Occipital lobe (tissue), 2 donors: Measurements from ENCODE around the gene TMCO5A. TPM values are rescaled to one million over a fixed set of nuclear protein-coding genes. Genes with fewer than 3 reads are reported as not detected.
"Not testable (repeated sequence)": the region's sequence is repeated elsewhere in the genome, so short reads cannot be mapped to it uniquely, and the experiment has no call there.

ENCODE experiments used
- DNase-seq: peaks from one replicate; lab custom pipeline; 2025; lab: John Stamatoyannopoulos, UW
- total RNA-seq: library from RNA; depleted of rRNA; stranded (reverse); fragments of >200 nt; gene quantifications from one replicate; pipeline ENCODE4 v1.2.3, GENCODE V29; 2014

TMCO5A gene
- not detected for total RNA-seq

DNA sequence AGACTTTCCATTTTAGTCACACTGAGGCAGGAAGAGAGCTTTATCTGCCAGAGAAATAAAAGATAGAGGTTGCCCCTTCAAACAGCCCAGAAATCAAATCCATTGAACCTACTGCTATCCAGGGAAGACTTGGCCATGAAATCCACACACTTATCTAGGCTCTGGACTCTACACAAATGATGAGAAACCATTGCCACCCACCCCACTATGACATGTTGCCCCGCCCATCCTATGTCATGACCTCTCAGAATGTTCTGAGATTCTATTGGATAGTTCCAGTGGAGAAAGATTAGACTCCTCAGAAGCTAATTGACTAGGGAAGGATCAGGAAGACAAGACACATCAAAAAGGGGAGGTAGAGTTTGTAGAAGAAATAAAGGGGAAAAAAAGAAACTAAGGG is at the start of gene TMCO5A:
Gene TMCO5A (plus strand): TSS at position 301 of the 400 bp plus-strand sequence. CDS start 1,684 bp downstream, outside the sequence.
- no peak for DNase-seq

DNA sequence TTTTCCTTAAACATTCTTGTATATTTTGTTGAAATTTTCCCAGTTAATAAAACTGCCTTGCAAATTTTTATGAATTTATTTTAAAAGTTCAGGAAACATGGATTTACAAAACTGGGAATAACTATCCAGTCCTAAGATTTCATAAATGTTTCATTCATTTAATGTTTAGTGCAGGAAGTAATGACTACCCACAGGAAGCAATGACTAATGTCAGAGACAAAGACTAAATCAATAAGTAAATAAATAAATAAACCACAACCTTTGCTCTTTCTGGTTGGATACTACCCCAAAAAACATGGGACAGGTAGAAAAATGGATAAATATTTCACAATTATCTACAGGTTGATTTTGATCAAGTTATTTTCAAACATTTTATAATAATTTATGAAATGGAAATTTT is 48.8 kb upstream of the TMCO5A start:
- no peak for DNase-seq

DNA sequence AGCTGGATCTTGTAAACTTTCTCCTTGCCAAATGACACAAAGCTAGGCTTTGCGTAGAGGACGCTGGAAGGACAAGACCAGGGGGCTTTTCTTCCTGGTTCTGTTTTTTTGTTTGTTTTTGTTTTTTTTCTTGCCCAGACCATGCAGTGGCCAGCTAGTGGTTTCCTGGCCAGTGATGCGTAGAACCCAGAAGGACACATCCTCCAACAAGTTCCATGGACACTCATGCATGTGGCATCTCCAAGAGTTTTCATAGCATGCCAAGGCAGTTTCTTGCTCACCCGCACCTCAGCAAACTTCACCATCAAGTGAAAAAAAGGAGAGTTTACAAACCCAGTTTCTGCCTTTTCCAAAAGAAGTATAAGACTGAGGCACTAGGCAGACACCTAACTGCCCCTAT is 46.1 kb upstream of the TMCO5A start:
- DNase-seq: no peak

DNA sequence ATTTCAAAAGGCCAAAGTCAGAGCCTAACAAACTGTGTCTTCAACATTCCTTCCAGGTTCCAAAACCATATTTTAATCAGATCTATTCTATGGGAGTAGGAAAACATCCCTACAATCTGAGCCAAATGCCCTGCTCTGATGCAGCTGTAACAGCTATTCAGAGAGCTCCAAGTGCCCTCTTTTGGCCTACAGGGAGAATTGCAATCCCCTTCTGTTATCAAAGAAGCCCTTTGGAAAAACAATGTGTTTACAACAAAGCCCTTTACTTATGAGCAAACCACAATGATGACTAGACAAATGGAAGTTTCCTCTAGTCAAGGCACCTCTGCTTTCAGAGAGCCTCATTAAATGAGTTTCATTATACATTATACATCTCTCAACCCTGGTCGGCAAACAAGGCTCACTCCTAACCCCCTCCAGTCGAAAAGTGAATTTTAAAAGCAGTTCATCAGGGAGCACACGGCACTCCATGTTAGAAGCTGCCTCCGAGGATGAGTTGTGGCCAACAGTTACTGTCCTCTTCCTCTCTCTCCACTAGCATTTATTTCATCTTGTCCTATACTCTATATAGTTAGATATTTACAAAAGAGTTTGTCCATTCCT is 42.6 kb upstream of the TMCO5A start:
- DNase-seq: peak; percentile 3

DNA sequence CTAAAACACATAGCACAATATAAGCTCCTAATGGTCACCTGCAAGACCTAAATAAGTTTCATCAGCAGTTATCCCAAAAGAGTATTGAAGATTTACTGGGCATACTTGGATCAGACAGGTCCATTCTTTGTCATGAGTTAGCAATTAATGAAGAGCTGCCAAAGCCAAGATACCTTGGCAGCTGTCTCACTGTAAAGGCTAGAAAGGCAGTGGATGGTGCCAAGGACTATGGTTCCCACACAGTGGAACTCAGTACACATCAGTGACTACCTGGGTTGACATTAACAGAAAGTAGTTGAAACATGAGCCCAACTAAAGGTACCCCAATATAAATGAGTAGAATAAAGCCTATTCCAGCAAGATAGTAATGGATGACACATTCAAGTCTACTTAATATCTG is 41.1 kb upstream of the TMCO5A start:
- no peak for DNase-seq

DNA sequence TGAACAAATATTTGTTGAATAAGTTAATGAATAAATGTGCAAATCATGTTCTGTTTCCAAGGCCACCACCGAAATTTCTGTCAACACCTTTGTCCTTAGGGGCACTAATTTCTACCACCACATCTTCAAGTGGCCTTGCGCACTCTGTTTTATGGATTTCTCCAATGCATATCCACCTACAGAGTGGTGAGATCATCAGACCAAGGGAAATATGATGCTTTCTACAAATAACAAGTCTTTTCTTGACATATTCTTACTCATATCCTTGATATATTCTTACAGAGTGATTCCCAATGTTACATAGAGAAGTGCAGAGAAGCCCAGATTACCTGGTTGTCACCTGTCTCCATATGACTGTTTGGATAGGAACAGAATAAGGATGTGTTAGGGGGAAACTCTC is 36.1 kb upstream of the TMCO5A start:
- no peak for DNase-seq

DNA sequence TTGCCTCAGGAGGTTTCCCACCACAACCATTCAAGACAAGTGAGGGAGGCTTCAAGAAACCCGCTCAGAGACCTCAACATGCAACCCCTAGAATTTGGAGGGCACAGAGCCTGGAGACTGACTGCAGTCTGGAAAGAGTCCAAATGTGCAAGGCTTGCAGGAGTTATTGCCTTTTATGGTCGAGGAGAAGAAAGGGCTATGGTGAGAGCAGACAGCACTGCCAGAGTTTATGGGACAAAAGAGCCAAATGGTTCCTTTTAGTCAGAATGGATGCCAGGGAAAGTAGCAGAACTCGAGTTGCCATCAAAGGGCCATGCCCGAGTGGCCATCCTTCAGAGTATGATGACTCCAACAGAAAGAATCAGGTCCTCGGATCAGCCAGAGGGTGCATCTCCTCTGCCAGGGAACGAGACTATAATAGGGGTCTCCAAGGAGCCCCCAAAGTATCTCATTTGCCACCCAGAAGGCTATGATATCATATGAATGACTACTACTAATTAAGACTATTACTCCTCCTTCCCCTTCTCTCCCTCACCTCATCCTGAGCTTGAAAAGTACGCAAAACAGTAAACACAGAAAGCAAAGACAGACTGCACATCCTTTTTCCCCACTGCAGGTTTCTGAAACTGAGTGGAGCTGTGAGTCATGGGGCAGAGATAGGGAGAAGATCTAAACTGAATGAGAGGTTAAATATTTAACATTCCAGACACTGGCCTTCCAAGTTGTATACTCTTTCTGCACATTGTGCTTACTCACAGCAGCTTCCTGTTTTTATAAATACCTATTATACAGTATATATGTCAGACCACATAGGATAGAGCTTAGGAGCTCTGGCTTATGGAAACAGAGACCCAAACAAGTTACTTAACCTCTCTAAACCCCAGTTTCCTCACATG is 33.9 kb upstream of the TMCO5A start:
- DNase-seq: no peak

DNA sequence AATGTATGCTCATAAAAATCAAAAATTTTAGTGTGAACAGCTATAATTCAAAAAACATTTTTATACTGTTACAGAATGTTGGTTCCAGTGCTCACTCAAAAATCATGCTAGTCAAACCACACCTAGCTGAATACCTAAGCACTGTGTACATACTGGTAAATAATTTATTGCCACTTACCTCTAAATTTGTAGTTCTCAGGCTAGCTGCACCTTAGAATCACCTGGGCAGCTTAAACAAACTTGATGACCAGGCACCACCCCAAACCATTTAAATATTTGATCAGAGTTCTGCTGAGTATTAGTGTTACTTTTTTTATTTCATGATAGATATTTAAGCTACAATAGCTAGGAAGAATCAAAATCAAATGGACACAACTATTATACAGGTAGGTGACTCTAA is 32.3 kb upstream of the TMCO5A start:
- no peak for DNase-seq

DNA sequence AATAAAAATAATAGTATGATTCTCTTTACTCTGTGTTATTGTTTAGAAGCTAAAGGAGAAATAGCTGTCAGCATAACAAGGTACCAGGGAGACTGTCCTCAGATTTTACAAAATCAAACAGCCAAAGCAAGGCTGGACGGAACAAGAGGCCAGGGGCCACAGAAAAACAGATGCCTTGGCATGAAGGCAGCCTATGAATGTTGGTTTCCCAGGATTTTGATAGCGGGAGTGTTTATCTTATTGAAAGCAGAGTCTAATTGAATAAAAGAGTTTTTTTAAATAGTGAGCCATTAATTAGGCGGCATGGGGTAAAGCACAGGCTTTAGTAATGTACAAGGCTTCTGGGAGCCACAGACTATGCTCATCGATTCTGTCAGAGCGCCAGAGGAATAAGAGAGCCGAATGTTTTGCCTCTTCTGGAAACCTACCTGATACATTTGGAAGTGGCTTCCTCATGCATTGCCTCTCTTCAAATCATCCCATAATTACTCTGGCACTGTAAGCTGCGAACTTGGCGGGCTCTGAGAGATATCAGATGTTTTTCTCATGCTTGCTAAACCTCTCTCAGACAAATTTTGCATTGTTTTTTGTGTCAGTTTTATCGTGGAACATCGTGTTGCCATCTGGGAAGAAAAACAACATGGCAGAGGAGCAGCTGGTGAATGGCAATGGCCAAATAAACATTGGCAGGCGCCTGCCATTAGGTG is 30.4 kb upstream of the TMCO5A start:
- no peak for DNase-seq

DNA sequence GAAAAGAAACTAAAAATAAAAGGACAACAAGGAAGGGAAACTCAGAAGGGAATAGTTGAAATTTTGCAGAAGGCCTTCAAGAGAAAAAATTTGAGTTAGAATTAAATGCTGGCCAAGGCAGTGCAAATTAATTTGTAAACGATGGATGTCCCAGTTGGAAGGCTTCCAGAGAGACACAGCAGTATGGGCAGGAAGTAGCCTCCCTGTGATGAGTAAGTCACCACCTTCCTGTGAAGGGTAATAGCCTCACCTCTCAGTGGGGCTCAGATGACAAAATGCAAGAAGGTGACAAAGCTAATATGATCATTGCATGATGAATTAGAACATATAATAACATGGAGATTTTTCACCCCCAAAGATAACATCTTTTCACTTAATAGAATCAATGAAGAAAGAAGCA is 27.3 kb upstream of the TMCO5A start:
- no peak for DNase-seq

DNA sequence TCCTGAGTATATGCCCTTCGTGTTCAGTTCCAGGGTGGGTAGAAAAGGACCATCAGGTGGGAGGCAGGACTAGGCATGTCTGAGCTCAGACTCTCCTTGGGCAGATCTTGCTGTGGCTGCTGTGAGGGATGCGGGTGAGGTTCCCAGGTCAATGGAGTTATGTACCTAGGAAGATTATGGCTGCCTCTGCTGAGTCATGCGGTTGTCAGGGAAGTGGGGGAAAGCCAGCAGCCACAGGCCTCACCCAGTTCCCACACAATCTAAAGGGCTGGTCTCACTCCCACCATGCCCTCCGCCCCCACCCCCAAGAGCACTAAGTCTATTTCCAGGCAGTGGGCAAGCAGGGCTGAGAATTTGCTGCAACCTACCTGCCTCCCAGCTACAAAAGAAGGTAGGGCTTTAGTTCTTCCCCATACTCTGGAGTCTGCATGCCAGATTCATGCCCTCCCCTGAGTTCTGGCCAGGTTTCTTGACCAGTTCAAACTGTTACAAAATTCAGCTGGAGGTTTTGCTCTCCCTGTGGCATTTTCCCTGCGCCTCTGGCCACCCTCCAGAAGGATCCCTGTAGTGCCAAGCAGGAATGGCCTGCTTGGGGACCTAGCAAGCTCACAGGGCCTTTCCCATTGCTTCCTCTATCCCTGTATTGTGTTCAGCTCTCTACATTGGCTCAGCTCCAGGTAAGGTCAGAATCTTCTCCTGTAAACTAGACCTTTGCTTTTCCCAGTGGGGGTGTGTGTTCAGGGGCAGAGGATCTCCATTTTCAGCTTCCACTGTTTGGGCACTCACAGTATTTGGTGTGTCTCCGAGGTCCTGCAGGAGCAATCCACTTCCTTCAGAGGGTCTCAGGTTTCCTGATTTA is 12.7 kb upstream of the TMCO5A start:
- no peak for DNase-seq

DNA sequence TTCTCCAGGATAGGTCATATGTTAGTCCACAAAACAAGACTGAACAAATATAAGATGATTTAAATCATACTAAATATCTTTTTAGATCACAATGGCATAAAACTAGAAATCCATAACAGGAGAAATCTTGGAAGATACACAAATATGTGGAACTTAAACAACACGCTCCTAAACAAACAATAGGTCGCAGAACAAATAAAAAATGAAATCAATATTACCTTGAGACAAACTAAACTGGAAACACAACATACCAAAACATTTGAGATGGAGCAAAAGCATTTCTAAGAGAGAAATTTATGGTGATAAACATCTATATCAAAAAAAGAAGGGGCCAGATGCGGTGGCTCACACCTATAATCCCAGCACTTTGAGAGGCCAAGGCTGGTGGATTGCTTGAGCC is 8.3 kb upstream of the TMCO5A start:
- DNase-seq: no peak

DNA sequence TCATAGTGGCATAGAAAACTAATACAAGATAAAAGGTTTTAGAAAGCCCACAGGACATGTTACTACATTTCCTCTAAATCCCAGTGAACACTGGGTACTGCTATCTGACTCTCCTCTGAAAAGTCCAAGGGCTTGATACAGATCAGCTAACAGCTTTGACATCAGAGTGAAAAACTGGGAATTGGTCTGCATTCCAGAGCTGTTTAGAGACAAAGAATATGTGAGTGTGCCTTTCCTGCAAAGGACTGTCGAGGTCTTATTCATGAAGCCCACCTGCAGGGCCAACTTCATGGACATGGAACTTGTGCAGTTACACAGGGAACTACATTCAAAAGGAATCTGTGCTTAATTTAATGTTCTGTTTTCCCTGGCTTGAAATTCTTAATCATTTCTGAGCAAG is 5.2 kb upstream of the TMCO5A start:
- DNase-seq: no peak

DNA sequence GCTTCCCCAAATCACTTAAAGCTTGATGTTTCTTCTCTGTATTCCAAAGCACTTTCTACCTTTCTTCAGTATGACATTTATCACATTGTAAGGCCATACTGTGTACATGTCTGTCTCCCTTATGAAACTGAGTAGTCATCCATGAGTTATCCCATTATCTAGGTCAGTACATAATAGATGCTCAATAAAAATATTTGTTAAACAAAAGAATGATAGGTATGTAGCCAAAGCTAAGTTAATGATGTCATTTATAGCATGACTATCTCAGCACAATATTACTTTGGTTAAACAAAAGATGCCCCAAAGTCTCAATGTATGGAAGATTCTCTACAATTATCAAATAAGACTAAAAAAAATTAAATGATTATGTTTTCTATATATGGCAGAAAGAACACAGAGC is 3.1 kb upstream of the TMCO5A start:
- DNase-seq: no peak

DNA sequence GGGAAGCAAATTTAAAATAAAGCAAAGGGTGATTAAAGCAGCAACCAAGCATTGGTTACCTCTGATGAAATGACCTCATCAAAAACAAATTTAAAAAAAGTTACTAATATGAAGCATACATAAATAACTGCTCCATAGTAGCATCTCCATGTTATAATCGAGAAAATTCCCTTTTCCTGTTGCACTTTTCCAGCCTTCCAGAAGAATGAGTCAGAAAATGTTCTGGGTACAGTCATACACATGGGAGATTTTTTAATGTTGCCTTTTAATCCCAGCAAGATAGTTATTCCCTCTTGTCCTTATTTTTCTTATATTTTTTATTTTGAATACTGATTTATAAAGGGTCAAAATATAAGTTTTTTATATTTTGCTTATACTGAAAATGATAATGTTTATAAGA is 2.6 kb upstream of the TMCO5A start:
- no peak for DNase-seq

DNA sequence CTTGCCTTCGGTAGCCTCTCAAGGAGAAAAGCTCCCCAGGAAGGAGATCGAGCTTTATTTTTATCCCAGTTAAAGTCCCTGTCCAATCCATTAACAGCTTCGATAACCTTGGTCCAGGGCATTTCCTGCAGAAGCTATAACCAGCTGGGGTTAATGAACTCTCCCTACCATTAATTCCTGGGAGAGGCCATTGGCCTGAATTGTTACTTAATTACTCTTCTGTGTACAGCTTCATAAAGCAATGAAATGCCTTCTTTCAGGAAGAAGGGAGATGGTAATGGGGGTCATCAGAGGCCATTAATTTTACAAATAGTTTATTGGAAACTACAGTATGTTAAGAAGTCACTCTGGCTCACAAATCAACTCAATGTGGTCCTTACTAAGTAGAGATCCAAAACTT is 1.9 kb upstream of the TMCO5A start:
- DNase-seq: no peak

DNA sequence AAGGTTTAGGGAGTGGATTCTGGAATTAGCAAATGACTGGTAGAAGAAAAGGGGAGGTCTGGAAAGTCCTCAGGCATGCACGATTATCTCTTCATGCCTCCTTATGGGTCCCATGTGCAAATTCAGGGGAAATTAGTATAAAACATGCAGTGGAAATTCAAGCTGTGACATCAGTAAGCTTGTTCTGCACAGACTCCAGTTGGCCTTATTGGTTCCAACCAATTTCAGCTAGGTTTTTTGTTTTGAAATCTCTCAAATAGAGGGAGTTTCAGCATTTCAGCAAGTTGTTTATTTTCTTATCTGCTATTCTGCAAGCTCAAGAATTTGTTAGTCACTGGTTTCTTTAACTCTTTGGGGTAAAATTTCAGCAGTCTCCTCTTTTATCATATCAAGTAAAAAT is 774 bp upstream of the TMCO5A start:
- no peak for DNase-seq

DNA sequence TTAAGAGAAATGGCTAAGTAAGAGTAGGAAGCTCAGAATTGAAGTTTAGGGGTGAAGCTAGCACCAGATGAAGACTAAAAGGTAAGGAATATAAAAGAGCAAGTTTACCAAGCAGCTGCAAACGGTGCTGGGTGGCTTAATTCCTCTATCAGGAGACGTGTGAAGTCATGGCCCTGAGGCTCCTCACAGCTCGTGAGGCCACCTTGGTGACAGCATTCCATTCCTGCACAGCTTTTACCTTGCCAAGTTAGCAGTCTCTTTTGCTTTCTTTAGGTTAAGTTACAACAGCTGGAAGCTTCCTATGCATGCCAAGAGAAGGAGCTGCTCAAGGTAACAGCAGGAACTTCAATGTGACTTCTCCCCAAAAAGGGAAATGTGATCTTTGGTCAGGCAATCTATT is 6.4 kb downstream of the TMCO5A start:
- no peak for DNase-seq

DNA sequence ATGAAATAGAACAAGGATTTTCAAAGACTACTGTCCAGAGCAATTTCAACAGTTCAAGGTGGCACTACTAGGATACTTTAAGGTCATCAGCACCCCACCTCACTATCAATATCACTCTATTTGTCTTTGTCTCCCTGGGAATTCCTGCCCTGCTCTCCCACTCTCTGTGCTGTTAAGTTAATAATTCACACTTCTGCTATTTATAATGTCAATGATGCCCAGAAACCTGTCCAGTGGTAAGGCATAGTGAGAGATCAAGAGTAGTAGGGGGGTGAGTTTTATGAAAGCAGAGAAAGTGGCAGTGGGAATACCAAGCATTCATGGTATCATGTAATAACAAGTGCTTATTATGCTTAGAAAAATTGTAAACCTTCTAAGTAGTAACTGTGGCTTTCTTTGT is 7.3 kb downstream of the TMCO5A start:
- no peak for DNase-seq

DNA sequence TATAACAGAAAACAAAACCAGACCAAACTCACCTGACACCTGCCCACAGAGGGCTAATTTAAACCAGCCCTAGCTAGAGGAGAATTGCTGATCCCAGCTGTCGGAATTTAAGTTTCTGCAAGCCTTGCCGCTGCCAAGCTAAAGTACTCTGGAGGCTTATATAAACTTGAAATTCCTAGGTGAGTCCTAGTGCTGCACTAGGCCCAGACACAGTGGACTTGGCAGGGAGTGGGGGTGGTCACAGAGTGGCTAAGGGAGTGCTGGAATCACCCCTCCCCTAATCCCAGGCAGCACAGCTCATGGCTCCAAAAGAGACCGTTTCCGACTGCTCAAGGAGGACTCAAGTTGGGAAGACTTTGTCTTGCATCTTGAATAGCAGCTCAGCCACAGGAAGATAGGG is 17.6 kb downstream of the TMCO5A start:
- no peak for DNase-seq

DNA sequence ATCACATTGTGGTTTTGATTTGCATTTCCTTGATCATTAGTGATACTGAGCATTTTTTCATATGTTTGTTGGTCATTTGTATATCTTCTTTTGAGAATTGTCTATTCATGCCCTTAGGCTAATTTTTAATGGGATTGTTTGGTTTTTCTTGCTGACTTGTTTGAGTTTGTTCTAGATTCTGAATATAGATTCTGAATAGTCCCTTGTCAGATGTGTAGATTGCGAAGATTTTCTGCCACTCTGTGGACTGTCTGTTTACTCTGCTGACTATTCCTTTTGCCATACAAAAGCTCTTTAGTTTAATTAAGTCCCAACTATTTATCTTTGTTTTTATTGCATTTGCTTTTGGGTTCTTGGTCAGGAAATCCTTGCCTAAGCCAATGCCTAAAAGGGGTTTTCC is 26.3 kb downstream of the TMCO5A start:
- not testable (repeated sequence) for DNase-seq

DNA sequence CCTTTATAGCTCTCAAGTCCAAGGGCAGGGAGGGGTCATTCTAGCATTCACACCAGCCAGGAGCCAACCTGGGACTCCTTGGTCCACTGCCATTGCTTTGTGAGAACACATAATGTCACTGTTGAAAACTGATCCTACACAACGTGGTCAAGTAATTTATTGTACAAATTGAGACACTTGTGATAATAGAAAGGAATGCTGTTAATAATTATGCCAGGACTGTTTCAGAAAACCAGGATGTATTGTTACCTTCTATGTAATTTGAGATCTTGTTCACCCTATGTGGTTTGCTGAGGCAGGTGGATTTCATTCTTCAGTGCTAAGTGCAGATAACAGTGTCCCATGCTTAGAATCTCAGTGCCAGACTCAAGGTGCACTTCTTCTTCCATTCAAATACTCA is 33.3 kb downstream of the TMCO5A start:
- no peak for DNase-seq
